ENCODE data around the gene KCNH5. TPM values are rescaled to one million over a fixed set of nuclear protein-coding genes. Genes with fewer than 3 reads are reported as not detected.

The KCNH5 gene
- total and polyA plus RNA-seq, 2 of the 13 experiments (the other 11 are each of a cell fraction or from before 2014, with no cell fraction given): not detected

DNA sequence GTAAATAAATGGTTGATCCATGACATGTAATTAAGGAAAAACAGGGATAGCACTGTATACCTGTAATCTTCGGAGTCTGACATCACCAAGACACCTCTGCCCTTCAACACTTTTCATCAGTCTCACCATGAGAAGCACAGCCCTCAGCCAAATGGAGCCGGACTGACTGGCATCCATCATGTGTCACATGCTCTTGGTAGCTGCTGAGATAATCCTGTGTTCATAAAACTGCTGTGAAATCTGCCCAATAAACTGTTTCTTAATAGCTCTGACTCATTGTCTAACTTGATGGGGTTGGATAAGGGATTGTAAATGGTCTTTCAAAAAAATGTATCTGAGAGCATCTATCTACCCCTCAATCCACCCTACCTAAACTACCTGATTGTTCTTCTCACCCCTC lies 33.6 kb downstream of the KCNH5 start:
- Histone ChIP-seq H3K27ac (ENCODE audit: extremely low read length, insufficient read depth, low read length) (no peak overlapping the region), H3K36me3 (replicated peaks in 1 of 2; ENCODE audit: control insufficient read depth in 1 of 2, insufficient read depth in 2 of 2, low read length in 2 of 2) (no peaks in the 10 kb centered on the region), H3K79me2 (ENCODE audit: insufficient read depth, low read length) (no peaks in the 10 kb centered on the region), H2AFZ (ENCODE audit: low read length) (no peak overlapping the region), H4K20me1 (ENCODE audit: insufficient read depth, low read length) (no peaks in the 10 kb centered on the region), H3K9ac (ENCODE audit: insufficient read depth, low read depth, low read length) (no peak overlapping the region), H3K4me3 (replicated peaks in 1 of 3; ENCODE audit: insufficient read depth in 1 of 3, low read depth in 2 of 3, low read length in 3 of 3) (no peak overlapping the region), H3K9me3 (ENCODE audit: low read length) (no peaks in the 10 kb centered on the region), H3K27me3 (ENCODE audit: control insufficient read depth in 1 of 2, insufficient read depth in 2 of 2, low read length in 2 of 2) (no peaks in the 10 kb centered on the region; a peak in 1 of 5 replicates), H3K4me1 (ENCODE audit: insufficient read depth, low read length) (no peaks in the 10 kb centered on the region), H3K4me2 (ENCODE audit: low read depth, low read length) (no peak overlapping the region)
- in situ Hi-C loops (cut with HindIII; ENCODE audit: extremely low pct_ligation_motif_present, low pct_unique_long_range_greater_than_20kb): no loop called here
- ChIA-PET CTCF (ENCODE audit: low intra/inter-chr PET ratio, low total read pairs) (no interaction called here), POLR2A (no interaction called here)
- intact Hi-C loops (cut with micrococcal nuclease; ENCODE audit: unreplicated experiment): no loop called here
- TF ChIP-seq ZNF354B (CRISPR knock-in tag; IDR thresholded peaks at IDR 0.05) (no peak), ZNF451 (CRISPR knock-in tag; IDR thresholded peaks at IDR 0.05) (no peak)
- TF ChIP-seq, protein P1, sequence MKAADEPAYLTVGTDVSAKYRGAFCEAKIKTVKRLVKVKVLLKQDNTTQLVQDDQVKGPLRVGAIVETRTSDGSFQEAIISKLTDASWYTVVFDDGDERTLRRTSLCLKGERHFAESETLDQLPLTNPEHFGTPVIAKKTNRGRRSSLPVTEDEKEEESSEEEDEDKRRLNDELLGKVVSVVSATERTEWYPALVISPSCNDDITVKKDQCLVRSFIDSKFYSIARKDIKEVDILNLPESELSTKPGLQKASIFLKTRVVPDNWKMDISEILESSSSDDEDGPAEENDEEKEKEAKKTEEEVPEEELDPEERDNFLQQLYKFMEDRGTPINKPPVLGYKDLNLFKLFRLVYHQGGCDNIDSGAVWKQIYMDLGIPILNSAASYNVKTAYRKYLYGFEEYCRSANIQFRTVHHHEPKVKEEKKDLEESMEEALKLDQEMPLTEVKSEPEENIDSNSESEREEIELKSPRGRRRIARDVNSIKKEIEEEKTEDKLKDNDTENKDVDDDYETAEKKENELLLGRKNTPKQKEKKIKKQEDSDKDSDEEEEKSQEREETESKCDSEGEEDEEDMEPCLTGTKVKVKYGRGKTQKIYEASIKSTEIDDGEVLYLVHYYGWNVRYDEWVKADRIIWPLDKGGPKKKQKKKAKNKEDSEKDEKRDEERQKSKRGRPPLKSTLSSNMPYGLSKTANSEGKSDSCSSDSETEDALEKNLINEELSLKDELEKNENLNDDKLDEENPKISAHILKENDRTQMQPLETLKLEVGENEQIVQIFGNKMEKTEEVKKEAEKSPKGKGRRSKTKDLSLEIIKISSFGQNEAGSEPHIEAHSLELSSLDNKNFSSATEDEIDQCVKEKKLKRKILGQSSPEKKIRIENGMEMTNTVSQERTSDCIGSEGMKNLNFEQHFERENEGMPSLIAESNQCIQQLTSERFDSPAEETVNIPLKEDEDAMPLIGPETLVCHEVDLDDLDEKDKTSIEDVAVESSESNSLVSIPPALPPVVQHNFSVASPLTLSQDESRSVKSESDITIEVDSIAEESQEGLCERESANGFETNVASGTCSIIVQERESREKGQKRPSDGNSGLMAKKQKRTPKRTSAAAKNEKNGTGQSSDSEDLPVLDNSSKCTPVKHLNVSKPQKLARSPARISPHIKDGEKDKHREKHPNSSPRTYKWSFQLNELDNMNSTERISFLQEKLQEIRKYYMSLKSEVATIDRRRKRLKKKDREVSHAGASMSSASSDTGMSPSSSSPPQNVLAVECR (CRISPR knock-in tag; IDR thresholded peaks at IDR 0.05; ENCODE audit: borderline replicate concordance): no peak
- ATAC-seq: no peak
- no peak for DNase-seq (ENCODE audit: low spot score)
- WGBS (ENCODE audit: low lambda C conversion rate): 14% methylated on average over 2 of the region's 2 CpGs
- BruUV-seq (replicated peaks): no TSS peak
- FAIRE-seq: no peak

DNA sequence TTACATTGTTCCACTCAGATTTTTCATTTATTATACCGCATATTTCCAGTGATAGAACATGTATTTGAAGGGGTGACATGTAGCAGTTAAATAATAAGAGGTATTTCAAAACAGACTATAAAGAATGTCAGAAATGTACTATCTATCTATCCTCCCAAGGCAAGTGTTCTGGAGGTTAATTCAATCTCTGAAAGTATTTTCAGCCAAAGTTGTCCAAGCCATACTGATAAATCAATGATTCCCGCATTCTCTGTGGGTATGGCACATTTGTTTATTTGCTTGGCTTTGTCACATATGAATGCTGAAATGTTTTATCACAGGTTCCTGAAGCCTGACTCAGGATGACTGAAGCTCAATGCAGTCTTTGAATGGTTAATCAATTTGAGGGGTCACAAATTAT lies 35.8 kb downstream of the KCNH5 start:
- FAIRE-seq (no peak), ATAC-seq (no peak), DNase-seq (ENCODE audit: low spot score) (no peak)
- intact Hi-C loops (cut with micrococcal nuclease; ENCODE audit: unreplicated experiment): no loop called here
- no peaks in the 10 kb centered on the region for H3K79me2 ChIP-seq (ENCODE audit: insufficient read depth, low read length)
- H3K27ac ChIP-seq (ENCODE audit: extremely low read length, insufficient read depth, low read length): no peak overlapping the region
- H3K4me2 ChIP-seq (ENCODE audit: low read depth, low read length): no peak overlapping the region
- H3K4me3 ChIP-seq (replicated peaks in 1 of 3; ENCODE audit: insufficient read depth in 1 of 3, low read depth in 2 of 3, low read length in 3 of 3): no peak overlapping the region
- H3K27me3 ChIP-seq (ENCODE audit: control insufficient read depth in 1 of 2, insufficient read depth in 2 of 2, low read length in 2 of 2): no peaks in the 10 kb centered on the region; a peak in 1 of 5 replicates
- no peak overlapping the region for H2AFZ ChIP-seq (ENCODE audit: low read length)
- in situ Hi-C loops (cut with HindIII; ENCODE audit: extremely low pct_ligation_motif_present, low pct_unique_long_range_greater_than_20kb): no loop called here
- CTCF ChIA-PET (ENCODE audit: low intra/inter-chr PET ratio, low total read pairs): no interaction called here
- POLR2A ChIA-PET: no interaction called here
- no peak overlapping the region for H3K9ac ChIP-seq (ENCODE audit: insufficient read depth, low read depth, low read length)
- no peaks in the 10 kb centered on the region for H3K4me1 ChIP-seq (ENCODE audit: insufficient read depth, low read length)
- no TSS peak for BruUV-seq (replicated peaks)
- H3K36me3 ChIP-seq (replicated peaks in 1 of 2; ENCODE audit: control insufficient read depth in 1 of 2, insufficient read depth in 2 of 2, low read length in 2 of 2): no peaks in the 10 kb centered on the region
- under 1% methylated on average over 2 of the region's 2 CpGs for WGBS (ENCODE audit: low lambda C conversion rate)
- no peaks in the 10 kb centered on the region for H4K20me1 ChIP-seq (ENCODE audit: insufficient read depth, low read length)
- H3K9me3 ChIP-seq (ENCODE audit: low read length): no peaks in the 10 kb centered on the region
- TF ChIP-seq ZNF766 (CRISPR knock-in tag; IDR thresholded peaks at IDR 0.05; ENCODE audit: borderline replicate concordance): no peak
- no peak for TF ChIP-seq STAG1 (CRISPR knock-in tag; IDR thresholded peaks at IDR 0.05)
- no peak for TF ChIP-seq NKX3-1 (CRISPR knock-in tag; IDR thresholded peaks at IDR 0.05)
- no peak for TF ChIP-seq NFIB (CRISPR knock-in tag; IDR thresholded peaks at IDR 0.05; ENCODE audit: borderline replicate concordance)
- TF ChIP-seq HMG20A (CRISPR knock-in tag; IDR thresholded peaks at IDR 0.05; ENCODE audit: borderline replicate concordance): no peak
- TF ChIP-seq ZNF746 (CRISPR knock-in tag; IDR thresholded peaks at IDR 0.05): no peak
- TF ChIP-seq ELF3 (CRISPR knock-in tag; IDR thresholded peaks at IDR 0.05): no peak
- TF ChIP-seq REXO4 (CRISPR knock-in tag; IDR thresholded peaks at IDR 0.05; ENCODE audit: borderline replicate concordance): no peak
- no peak for TF ChIP-seq HOXA9 (CRISPR knock-in tag; IDR thresholded peaks at IDR 0.05; ENCODE audit: borderline replicate concordance)
- TF ChIP-seq MAFF (IDR thresholded peaks at IDR 0.05; ENCODE audit: low read depth, low read length): no peak
- TF ChIP-seq DPF2 (CRISPR knock-in tag; IDR thresholded peaks at IDR 0.05; ENCODE audit: borderline replicate concordance, low read depth): no peak
- no peak for TF ChIP-seq ZNF790 (CRISPR knock-in tag; IDR thresholded peaks at IDR 0.05; ENCODE audit: borderline replicate concordance)
- TF ChIP-seq FOXK2 (IDR thresholded peaks at IDR 0.05): no peak
